Choroid plexus epithelial cell (primary cell): ENCODE results near the gene ARHGEF26.
A peak's percentile ranks its signal among the peaks of the same experiment; 100 is the strongest.

Experiments
- DNase-seq: peaks from one replicate; pipeline ENCODE4 v3.0.0-alpha.2; 2010; ENCODE audit warnings: low read depth
- H3K4me3 ChIP-seq: 2 replicates; pipeline ENCODE4 v1.5.1; 2011; ENCODE audit warnings: low read depth, mild to moderate bottlenecking, control low read depth, low read length, moderate library complexity
- CTCF ChIP-seq: conservative IDR thresholded peaks from 2 replicates; pipeline ENCODE4 v1.5.1; 2011; ENCODE audit warnings: low read depth, mild to moderate bottlenecking, control low read depth, inconsistent platforms, low read length, moderate library complexity

Gene ARHGEF26

GRCh38 chr3:154149286-154149685 is 28.1 kb downstream of the ARHGEF26 start:
- no peak overlapping the region for H3K4me3 ChIP-seq
- no peak for TF ChIP-seq CTCF
- no peak for DNase-seq

GRCh38 chr3:154151969-154152368 is 30.8 kb downstream of the ARHGEF26 start:
- peak; percentile 80 for DNase-seq
- no peak for TF ChIP-seq CTCF
- no peak overlapping the region for H3K4me3 ChIP-seq

DNA sequence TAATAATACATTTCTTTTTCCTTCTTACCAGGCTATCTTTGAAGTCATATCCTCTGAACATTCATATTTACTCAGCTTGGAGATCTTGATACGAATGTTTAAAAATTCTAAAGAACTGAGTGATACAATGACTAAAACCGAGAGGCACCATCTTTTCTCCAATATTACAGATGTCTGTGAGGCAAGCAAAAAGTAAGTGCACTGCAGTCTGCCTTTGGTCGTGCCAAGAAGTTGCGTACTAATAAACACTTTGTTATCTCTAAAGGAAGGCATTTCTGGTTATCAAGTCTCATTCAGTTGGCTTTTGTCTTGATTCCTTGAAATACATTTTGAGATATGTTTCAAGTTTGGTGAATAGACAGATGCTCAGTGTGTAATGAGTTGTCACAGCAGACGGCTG is 31.6 kb downstream of the ARHGEF26 start:
- no peak for TF ChIP-seq CTCF
- no peak for DNase-seq
- no peak overlapping the region for H3K4me3 ChIP-seq

DNA sequence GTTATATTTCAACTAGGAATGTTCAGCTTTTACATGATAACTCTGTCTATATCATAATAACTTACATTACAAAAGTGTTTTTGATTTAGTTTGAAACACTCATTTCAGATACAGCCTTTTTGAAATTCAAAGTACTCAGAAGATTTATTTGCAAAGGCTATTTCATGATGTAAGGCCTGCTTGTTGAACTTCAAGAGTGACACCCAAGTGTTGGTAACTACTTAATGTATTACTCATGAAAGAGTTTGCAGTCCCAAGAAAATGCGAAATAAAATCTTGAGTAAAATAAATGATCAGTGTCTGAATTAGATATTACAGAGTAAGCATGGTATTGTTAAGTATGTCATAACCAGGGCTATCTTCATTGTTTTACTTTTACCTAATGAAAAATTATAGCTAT is 35.3 kb downstream of the ARHGEF26 start:
- H3K4me3 ChIP-seq: no peak overlapping the region
- DNase-seq: no peak
- no peak for TF ChIP-seq CTCF

GRCh38 chr3:154161806-154162205 is 40.6 kb downstream of the ARHGEF26 start:
- no peak overlapping the region for H3K4me3 ChIP-seq
- DNase-seq: no peak
- no peak for TF ChIP-seq CTCF

GRCh38 chr3:154164387-154164786 is 43.2 kb downstream of the ARHGEF26 start:
- TF ChIP-seq CTCF: no peak
- no peak overlapping the region for H3K4me3 ChIP-seq

DNA sequence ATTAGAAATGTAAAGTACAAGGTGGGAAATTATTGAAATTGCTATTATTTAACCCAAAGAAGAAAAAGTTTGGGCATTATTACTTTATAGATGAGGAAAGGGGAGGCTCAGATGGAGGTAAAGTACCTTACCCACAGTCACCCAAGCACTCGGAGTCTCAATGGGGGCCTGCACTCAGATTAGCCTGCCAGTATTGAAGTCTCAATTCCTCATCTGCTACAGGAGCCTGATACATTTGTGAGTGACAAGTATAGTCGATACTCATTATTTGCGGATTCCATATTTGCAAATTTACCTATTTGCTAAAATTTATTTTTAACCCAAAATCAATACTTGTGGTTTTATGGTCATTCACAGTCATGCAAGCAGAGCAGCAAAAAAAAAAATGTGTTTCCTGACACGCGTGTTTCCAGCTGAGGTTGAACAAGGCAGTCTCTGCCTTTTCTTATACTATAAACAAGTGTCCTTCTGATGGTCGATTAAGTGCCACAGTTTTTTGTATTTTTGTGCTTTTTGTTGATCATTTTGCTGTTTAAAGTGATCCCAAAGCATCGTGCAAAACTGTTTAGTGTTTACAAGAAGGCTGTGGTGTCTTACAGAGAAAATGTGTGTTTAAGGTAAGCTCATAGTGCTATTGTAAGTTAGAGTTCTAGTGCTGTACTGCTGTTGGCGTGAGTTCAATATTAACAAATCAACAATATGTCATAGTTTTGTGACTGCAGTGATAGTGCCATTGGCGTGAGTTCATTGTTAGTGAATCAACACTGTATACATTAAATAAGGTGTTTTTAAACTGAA is 48.0 kb downstream of the ARHGEF26 start:
- no peak for TF ChIP-seq CTCF
- no peak for DNase-seq
- H3K4me3 ChIP-seq: no peak overlapping the region

More at GRCh38 chr3:154164387-154164786, 43.2 kb downstream of the ARHGEF26 start:
- no peak for DNase-seq
